Keratinocyte (primary cell): Measurements from ENCODE around the gene ALLC. TPM values are rescaled to one million over a fixed set of nuclear protein-coding genes. Genes with fewer than 3 reads are reported as not detected.

Source experiments
- DNase-seq: peaks from one replicate; pipeline ENCODE4 v3.0.0-alpha.2; 2011; ENCODE audit warnings: low read depth, missing footprints, low spot score
- FAIRE-seq: peaks from 2 replicates; lab custom pipeline; 2011; peaks lifted over from hg19 to GRCh38; lab: Jason Lieb, UNC
- H2AFZ ChIP-seq: 2 replicates; pipeline ENCODE4 v1.6.0; 2012; ENCODE audit warnings: low read length, control low read depth, inconsistent platforms; ENCODE audit not compliant: control insufficient read depth
- H3K27ac ChIP-seq: 2 replicates; pipeline ENCODE4 v1.5.1; 2011; ENCODE audit warnings: low read length; ENCODE audit not compliant: control insufficient read depth, insufficient read depth
- H3K27me3 ChIP-seq: 3 replicates; pipeline ENCODE4 v1.6.0; 2011; ENCODE audit warnings: low read length; ENCODE audit not compliant: control insufficient read depth, insufficient read depth; ENCODE audit errors: extremely low read depth
- H3K36me3 ChIP-seq, 2 experiments: 2 replicates in 1 of 2; 3 replicates in 1 of 2; pipeline ENCODE4 v1.5.1; 2011; ENCODE audit warnings: low read length in 2 of 2, mild to moderate bottlenecking in 1 of 2; ENCODE audit not compliant: control insufficient read depth in 2 of 2, insufficient read depth in 2 of 2; ENCODE audit errors: extremely low read depth in 1 of 2
- H3K4me1 ChIP-seq: 3 replicates; pipeline ENCODE4 v1.5.1; 2011; ENCODE audit warnings: low read length; ENCODE audit not compliant: control insufficient read depth, insufficient read depth; ENCODE audit errors: extremely low read depth
- H3K4me2 ChIP-seq: 3 replicates; pipeline ENCODE4 v1.6.0; 2011; ENCODE audit warnings: low read depth, low read length; ENCODE audit not compliant: control insufficient read depth, insufficient read depth; ENCODE audit errors: extremely low read depth
- H3K4me3 ChIP-seq, 3 experiments: fragments of 200-600 bp in 1 of 3; sonication (generic) in 1 of 3; 2 replicates in 2 of 3; 3 replicates in 1 of 3; pipeline ENCODE4 v1.5.1; 2011 to 2016; ENCODE audit warnings: low read length in 3 of 3, mild to moderate bottlenecking in 3 of 3, control low read depth in 2 of 3, inconsistent platforms in 1 of 3, low read depth in 1 of 3, mixed read lengths in 1 of 3, mixed run types in 1 of 3, moderate library complexity in 1 of 3; ENCODE audit not compliant: control insufficient read depth in 2 of 3, insufficient read depth in 2 of 3; ENCODE audit errors: extremely low read depth in 1 of 3
- H3K79me2 ChIP-seq: 2 replicates; pipeline ENCODE4 v1.6.0; 2012; ENCODE audit warnings: low read length; ENCODE audit not compliant: control insufficient read depth, insufficient read depth
- H3K9ac ChIP-seq: 3 replicates; pipeline ENCODE4 v1.6.0; 2011; ENCODE audit warnings: low read length; ENCODE audit not compliant: control insufficient read depth, insufficient read depth; ENCODE audit errors: extremely low read depth
- H3K9me1 ChIP-seq: 3 replicates; pipeline ENCODE4 v1.6.0; 2011; ENCODE audit warnings: low read length; ENCODE audit not compliant: control insufficient read depth, insufficient read depth; ENCODE audit errors: extremely low read depth
- H3K9me3 ChIP-seq: 2 replicates; pipeline ENCODE4 v1.5.1; 2012; ENCODE audit warnings: low read depth, low read length; ENCODE audit not compliant: control insufficient read depth
- H4K20me1 ChIP-seq: 3 replicates; pipeline ENCODE4 v1.6.0; 2011; ENCODE audit warnings: low read length; ENCODE audit not compliant: control insufficient read depth, insufficient read depth; ENCODE audit errors: extremely low read depth
- EZH2 ChIP-seq: IDR thresholded peaks from one replicate; pipeline ENCODE4 v1.6.1; 2012; ENCODE audit warnings: inconsistent platforms, mild to moderate bottlenecking, low read length, moderate library complexity
- dilution Hi-C: fragments of 300-500 bp; cut with MboI; formaldehyde crosslinking; loops from one replicate; pipeline ENCODE4 v1.7.0; 2020; ENCODE audit warnings: low sequenced_read_pairs; ENCODE audit not compliant: extremely low pct_ligation_motif_present
- polyA plus RNA-seq, 5 experiments: library from polyadenylated mRNA; depleted of rRNA in 3 of 5; stranded (reverse) in 3 of 5; stranded (forward) in 1 of 5; unstranded in 1 of 5; fragments of >200 nt; gene quantifications; 1 replicate in 1 of 5; 2 replicates in 3 of 5; 3 replicates in 1 of 5; pipeline versions ENCODE4 v1.2.1 to v1.2.3, GENCODE V29; 2011 to 2012; ENCODE audit warnings: missing spikeins in 2 of 5, low read depth in 1 of 5, low replicate concordance in 1 of 5
- TF ChIP-seq, protein P1 (sequence below), 3 experiments: IDR thresholded peaks in 1 of 3; conservative IDR thresholded peaks in 1 of 3; optimal IDR thresholded peaks in 1 of 3; 2 replicates in 2 of 3; 3 replicates in 1 of 3; pipeline versions ENCODE3 to v1.5.1; 2011; ENCODE audit warnings: low read length in 3 of 3, mild to moderate bottlenecking in 3 of 3, moderate library complexity in 2 of 3, control low read depth in 1 of 3, inconsistent platforms in 1 of 3; ENCODE audit not compliant: insufficient read depth in 2 of 3; ENCODE audit errors: extremely low read depth in 1 of 3

The ALLC gene
- polyA plus RNA-seq, 1 donor (not counting 4 experiments of a cell fraction or from before 2014, with no cell fraction given) = not detected

DNA sequence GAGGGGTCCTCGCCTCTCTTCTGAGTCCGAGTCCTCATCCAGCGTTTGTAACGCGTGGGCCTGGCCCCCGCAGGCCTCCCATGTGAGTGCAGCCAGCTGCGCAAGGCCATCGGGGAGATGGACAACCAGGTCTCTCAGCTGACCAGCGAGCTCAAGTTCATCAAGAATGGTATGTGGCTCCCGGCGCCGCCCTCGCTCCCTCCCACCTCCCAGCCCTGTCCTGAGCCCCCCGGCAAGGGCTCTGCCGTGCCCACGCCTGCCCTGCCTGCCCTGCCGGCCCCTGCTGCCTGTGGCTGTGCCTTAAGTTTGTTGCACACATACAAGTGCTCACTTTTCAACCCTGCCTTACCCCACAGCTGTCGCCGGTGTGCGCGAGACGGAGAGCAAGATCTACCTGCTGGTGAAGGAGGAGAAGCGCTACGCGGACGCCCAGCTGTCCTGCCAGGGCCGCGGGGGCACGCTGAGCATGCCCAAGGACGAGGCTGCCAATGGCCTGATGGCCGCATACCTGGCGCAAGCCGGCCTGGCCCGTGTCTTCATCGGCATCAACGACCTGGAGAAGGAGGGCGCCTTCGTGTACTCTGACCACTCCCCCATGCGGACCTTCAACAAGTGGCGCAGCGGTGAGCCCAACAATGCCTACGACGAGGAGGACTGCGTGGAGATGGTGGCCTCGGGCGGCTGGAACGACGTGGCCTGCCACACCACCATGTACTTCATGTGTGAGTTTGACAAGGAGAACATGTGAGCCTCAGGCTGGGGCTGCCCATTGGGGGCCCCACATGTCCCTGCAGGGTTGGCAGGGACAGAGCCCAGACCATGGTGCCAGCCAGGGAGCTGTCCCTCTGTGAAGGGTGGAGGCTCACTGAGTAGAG is 14.4 kb upstream of the ALLC start:
- Histone ChIP-seq H3K36me3 (no peaks in the 10 kb centered on the region), H3K4me2 (no peak overlapping the region), H3K9me1 (no peaks in the 10 kb centered on the region), H3K27me3 (no peaks in the 10 kb centered on the region), H4K20me1 (no peaks in the 10 kb centered on the region), H3K27ac (no peak overlapping the region), H3K9ac (no peak overlapping the region), H2AFZ (no peak overlapping the region), H3K4me1 (no peaks in the 10 kb centered on the region), H3K4me3 (no peak overlapping the region), H3K9me3 (no peaks in the 10 kb centered on the region), H3K79me2 (no peaks in the 10 kb centered on the region)
- no peak for FAIRE-seq
- no peak for TF ChIP-seq EZH2
- TF ChIP-seq, protein P1, sequence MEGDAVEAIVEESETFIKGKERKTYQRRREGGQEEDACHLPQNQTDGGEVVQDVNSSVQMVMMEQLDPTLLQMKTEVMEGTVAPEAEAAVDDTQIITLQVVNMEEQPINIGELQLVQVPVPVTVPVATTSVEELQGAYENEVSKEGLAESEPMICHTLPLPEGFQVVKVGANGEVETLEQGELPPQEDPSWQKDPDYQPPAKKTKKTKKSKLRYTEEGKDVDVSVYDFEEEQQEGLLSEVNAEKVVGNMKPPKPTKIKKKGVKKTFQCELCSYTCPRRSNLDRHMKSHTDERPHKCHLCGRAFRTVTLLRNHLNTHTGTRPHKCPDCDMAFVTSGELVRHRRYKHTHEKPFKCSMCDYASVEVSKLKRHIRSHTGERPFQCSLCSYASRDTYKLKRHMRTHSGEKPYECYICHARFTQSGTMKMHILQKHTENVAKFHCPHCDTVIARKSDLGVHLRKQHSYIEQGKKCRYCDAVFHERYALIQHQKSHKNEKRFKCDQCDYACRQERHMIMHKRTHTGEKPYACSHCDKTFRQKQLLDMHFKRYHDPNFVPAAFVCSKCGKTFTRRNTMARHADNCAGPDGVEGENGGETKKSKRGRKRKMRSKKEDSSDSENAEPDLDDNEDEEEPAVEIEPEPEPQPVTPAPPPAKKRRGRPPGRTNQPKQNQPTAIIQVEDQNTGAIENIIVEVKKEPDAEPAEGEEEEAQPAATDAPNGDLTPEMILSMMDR (optimal IDR thresholded peaks at IDR 0.05 in 1 of 3, IDR thresholded peaks at IDR 0.05 in 1 of 3, conservative IDR thresholded peaks at IDR 0.05 in 1 of 3; ENCODE audit: extremely low read depth in 1 of 3, insufficient read depth in 2 of 3, low read length in 3 of 3) = no peak
- dilution Hi-C loops = no loop called here
- DNase-seq = no peak

DNA sequence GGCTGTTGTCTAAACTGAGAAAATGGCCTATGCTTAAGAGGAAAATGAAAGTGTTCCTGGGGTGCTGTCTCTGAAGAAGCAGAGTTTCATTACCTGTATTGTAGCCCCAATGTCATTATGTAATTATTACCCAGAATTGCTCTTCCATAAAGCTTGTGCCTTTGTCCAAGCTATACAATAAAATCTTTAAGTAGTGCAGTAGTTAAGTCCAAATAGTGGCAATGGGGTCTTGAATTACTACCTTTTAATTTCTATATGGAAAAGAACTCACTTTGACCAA is 13.8 kb upstream of the ALLC start:
- Histone ChIP-seq H3K79me2 (no peaks in the 10 kb centered on the region), H3K36me3 (no peaks in the 10 kb centered on the region), H3K9ac (no peak overlapping the region), H3K27ac (no peak overlapping the region), H3K4me2 (no peak overlapping the region), H3K9me1 (no peaks in the 10 kb centered on the region), H2AFZ (no peak overlapping the region), H3K4me1 (no peaks in the 10 kb centered on the region), H4K20me1 (no peaks in the 10 kb centered on the region), H3K9me3 (no peaks in the 10 kb centered on the region), H3K4me3 (no peak overlapping the region), H3K27me3 (no peaks in the 10 kb centered on the region)
- dilution Hi-C loops = no loop called here
- no peak for DNase-seq
- FAIRE-seq = no peak
- TF ChIP-seq EZH2 = no peak
- TF ChIP-seq, protein P1 (optimal IDR thresholded peaks at IDR 0.05 in 1 of 3, IDR thresholded peaks at IDR 0.05 in 1 of 3, conservative IDR thresholded peaks at IDR 0.05 in 1 of 3; ENCODE audit: extremely low read depth in 1 of 3, insufficient read depth in 2 of 3, low read length in 3 of 3) = no peak
